Tibial artery (tissue), 4 donors: Measurements from ENCODE around the gene IL1R2.

ENCODE experiments used
- DNase-seq, 2 donors: peaks; one replicate each; pipeline ENCODE4 v3.0.0-alpha.2; 2019
- H3K27ac ChIP-seq, 2 donors: fragments of 200-600 bp; sonication (generic) in 1 of 2; 1 replicate in 1 of 2; 2 replicates in 1 of 2; pipeline ENCODE4 v1.5.1; 2018 to 2019; ENCODE audit warnings: mild to moderate bottlenecking in 1 of 2
- H3K27me3 ChIP-seq, 2 donors: fragments of 200-600 bp; sonication (generic) in 1 of 2; one replicate each; pipeline versions ENCODE4 v1.5.1 to v1.6.0; 2016 to 2019
- H3K36me3 ChIP-seq, 3 donors: fragments of 200-600 bp; sonication (generic) in 2 of 3; one replicate each; pipeline ENCODE4 v1.5.1; 2016 to 2019; ENCODE audit warnings: mild to moderate bottlenecking in 2 of 3
- H3K4me1 ChIP-seq, 4 donors: fragments of 200-600 bp; sonication (generic) in 2 of 4; 1 replicate in 3 of 4; 2 replicates in 1 of 4; pipeline ENCODE4 v1.5.1; 2016 to 2019
- H3K4me3 ChIP-seq, 2 donors: fragments of 200-600 bp; sonication (generic) in 1 of 2; 1 replicate in 1 of 2; 2 replicates in 1 of 2; pipeline ENCODE4 v1.5.1; 2018 to 2019; ENCODE audit warnings: mild to moderate bottlenecking in 2 of 2
- H3K9me3 ChIP-seq, 3 donors: fragments of 200-600 bp; sonication (generic) in 1 of 3; one replicate each; pipeline ENCODE4 v1.5.1; 2016 to 2019
- intact Hi-C: fragments of 100-400 bp; cut with DNase I; formaldehyde crosslinking; loops from one replicate; pipeline ENCODE4 v1.15.0; 2023; ENCODE audit warnings: low total_unique reads
- TF ChIP-seq, protein P1 (sequence below), 2 experiments: fragments of 200-600 bp in 1 of 2; fragments of 450-650 bp in 1 of 2; IDR thresholded peaks; one replicate each; pipeline ENCODE4 v1.5.1; 2017 to 2019; ENCODE audit warnings: antibody characterized with exemption in 2 of 2, mild to moderate bottlenecking in 1 of 2, moderate library complexity in 1 of 2

The IL1R2 gene

GRCh38 chr2:102003696-102004095, 11.9 kb downstream of the IL1R2 start:
- Histone ChIP-seq H3K27me3 (no peaks in the 10 kb centered on the region), H3K9me3 (no peaks in the 10 kb centered on the region), H3K4me3 (no peak overlapping the region), H3K4me1 (no peaks in the 10 kb centered on the region), H3K36me3 (no peaks in the 10 kb centered on the region), H3K27ac (no peak overlapping the region)
- intact Hi-C loops: no loop called here
- TF ChIP-seq, protein P1, sequence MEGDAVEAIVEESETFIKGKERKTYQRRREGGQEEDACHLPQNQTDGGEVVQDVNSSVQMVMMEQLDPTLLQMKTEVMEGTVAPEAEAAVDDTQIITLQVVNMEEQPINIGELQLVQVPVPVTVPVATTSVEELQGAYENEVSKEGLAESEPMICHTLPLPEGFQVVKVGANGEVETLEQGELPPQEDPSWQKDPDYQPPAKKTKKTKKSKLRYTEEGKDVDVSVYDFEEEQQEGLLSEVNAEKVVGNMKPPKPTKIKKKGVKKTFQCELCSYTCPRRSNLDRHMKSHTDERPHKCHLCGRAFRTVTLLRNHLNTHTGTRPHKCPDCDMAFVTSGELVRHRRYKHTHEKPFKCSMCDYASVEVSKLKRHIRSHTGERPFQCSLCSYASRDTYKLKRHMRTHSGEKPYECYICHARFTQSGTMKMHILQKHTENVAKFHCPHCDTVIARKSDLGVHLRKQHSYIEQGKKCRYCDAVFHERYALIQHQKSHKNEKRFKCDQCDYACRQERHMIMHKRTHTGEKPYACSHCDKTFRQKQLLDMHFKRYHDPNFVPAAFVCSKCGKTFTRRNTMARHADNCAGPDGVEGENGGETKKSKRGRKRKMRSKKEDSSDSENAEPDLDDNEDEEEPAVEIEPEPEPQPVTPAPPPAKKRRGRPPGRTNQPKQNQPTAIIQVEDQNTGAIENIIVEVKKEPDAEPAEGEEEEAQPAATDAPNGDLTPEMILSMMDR (IDR thresholded peaks at IDR 0.05): no peak
- no peak for DNase-seq

DNA sequence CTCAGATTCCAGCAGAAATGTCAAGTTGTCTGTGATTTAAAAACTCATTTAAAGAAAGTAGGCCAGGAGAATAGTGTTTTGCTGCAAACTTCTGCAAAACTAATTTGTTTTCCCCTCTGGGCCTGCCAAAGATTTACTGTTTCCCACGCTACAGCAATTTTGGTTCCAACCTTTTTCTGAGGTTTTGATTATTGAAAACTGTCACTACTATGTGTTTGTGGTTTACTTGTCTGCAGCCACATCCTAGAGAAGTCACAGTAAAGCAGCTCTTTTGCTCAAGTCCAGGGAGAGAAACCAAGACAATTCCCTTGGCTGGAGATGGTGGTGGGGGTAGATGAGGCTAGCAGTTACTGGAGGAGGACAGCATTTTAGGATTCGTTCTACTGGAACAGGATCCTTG, 12.8 kb downstream of the IL1R2 start:
- no peak for DNase-seq
- H3K4me1 ChIP-seq: no peaks in the 10 kb centered on the region
- intact Hi-C loops: no loop called here
- no peaks in the 10 kb centered on the region for H3K27me3 ChIP-seq
- H3K4me3 ChIP-seq: no peak overlapping the region
- TF ChIP-seq, protein P1 (IDR thresholded peaks at IDR 0.05): no peak
- no peaks in the 10 kb centered on the region for H3K9me3 ChIP-seq
- no peaks in the 10 kb centered on the region for H3K36me3 ChIP-seq
- no peak overlapping the region for H3K27ac ChIP-seq

GRCh38 chr2:102005449-102005848, 13.7 kb downstream of the IL1R2 start:
- TF ChIP-seq, protein P1 (IDR thresholded peaks at IDR 0.05): no peak
- Histone ChIP-seq H3K27me3 (no peaks in the 10 kb centered on the region), H3K4me1 (no peaks in the 10 kb centered on the region), H3K27ac (no peak overlapping the region), H3K9me3 (no peaks in the 10 kb centered on the region), H3K4me3 (no peak overlapping the region), H3K36me3 (no peaks in the 10 kb centered on the region)
- no peak for DNase-seq
- intact Hi-C loops: no loop called here

DNA sequence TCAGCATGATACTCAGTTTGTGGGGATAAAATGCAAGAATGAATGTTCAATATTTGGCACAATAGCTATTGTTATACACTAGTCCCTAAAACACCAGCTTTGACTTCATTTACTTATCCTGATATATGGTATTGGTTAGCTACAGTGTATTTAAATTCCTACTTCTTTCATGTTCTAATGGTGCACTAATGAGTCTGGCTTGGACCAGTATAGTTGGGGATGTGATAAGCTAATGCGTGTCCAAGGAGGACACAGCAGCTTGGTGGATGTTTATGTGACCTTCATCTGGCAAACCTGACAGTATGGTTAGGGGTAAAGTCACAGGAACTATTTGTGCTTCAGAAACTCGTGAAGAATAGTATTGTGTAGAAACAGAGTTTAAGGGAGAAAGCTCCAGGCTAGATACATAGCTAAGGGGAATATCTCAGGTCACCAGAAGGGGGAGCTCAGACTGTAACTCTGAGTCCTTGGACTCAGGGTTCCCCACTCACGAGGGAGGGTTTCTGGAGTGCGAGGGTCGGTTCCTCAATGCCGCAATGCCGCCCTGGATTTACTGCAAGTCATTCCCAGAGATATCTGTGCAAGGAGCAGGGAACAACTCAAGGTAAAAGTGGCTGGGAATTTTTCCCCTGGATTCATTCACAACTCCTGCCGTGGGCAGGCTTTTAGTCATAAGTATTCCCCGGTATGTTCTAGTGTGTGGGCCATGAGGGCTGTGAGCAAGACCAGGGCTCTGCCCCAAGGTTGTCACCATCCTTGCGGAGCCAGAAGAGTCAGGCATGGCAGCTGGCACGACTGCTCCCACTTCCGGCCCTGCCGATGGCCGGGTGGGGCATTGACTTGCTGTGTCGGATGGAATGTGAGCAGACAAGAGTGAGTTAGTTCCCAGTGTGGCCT, 14.5 kb downstream of the IL1R2 start:
- H3K27ac ChIP-seq: no peak overlapping the region
- intact Hi-C loops: no loop called here
- H3K36me3 ChIP-seq: no peaks in the 10 kb centered on the region
- no peak overlapping the region for H3K4me3 ChIP-seq
- H3K27me3 ChIP-seq: no peaks in the 10 kb centered on the region
- no peak for DNase-seq
- no peaks in the 10 kb centered on the region for H3K4me1 ChIP-seq
- TF ChIP-seq, protein P1 (IDR thresholded peaks at IDR 0.05): peak; percentile 48 to 55
- no peaks in the 10 kb centered on the region for H3K9me3 ChIP-seq

GRCh38 chr2:102006886-102007278, 15.1 kb downstream of the IL1R2 start:
- Histone ChIP-seq H3K27ac (no peak overlapping the region), H3K27me3 (no peaks in the 10 kb centered on the region), H3K4me3 (no peak overlapping the region), H3K36me3 (no peaks in the 10 kb centered on the region), H3K9me3 (no peaks in the 10 kb centered on the region), H3K4me1 (no peaks in the 10 kb centered on the region)
- TF ChIP-seq, protein P1 (IDR thresholded peaks at IDR 0.05): no peak
- DNase-seq: no peak
- intact Hi-C loops: no loop called here
